KOPT-K1 (cell line): ENCODE results near the gene CNOT1.
"Not testable (repeated sequence)": the region's sequence is repeated elsewhere in the genome, so short reads cannot be mapped to it uniquely, and the experiment has no call there.

Source experiments
- H3K27ac ChIP-seq: fragments of 200-600 bp; sonication (generic); 2 replicates; pipeline ENCODE4 v1.5.1; 2016; ENCODE audit warnings: antibody characterized with exemption, mild to moderate bottlenecking, low read depth, low read length; ENCODE audit not compliant: poor library complexity, severe bottlenecking
- H3K36me3 ChIP-seq: fragments of 200-600 bp; sonication (generic); 2 replicates; pipeline ENCODE4 v1.5.1; 2017; ENCODE audit warnings: antibody characterized with exemption, mild to moderate bottlenecking, low read length, moderate library complexity; ENCODE audit not compliant: insufficient read depth
- H3K9me3 ChIP-seq: fragments of 200-600 bp; sonication (generic); 2 replicates; pipeline ENCODE4 v1.5.1; 2017; ENCODE audit warnings: antibody characterized with exemption, low read length, mild to moderate bottlenecking; ENCODE audit not compliant: insufficient read depth, poor library complexity, severe bottlenecking

CNOT1 gene

DNA sequence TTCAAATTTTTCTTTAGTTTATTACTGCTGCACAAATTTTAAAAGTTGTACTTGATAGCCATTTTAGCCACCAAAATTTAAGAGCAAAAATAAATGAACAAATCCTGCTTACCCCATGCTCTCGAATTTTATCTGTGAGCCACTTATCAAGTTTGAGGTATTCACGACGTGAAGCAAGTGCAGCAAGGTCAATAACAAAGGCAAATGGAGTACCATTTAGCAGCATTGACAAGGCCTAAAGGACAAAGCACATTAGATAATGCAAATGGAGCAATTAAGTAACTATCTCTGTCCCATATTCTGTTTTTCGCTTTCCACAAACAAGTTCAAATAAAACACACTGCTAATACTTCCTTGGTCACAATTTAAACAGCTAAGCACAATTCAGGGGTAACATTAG lies 54.7 kb downstream of the CNOT1 start:
- H3K27ac ChIP-seq = no peak overlapping the region
- no peaks in the 10 kb centered on the region for H3K9me3 ChIP-seq
- H3K36me3 ChIP-seq = peaks cover 99% of the 10 kb centered on the region

GRCh38 chr16:58565697-58566096 lies 63.9 kb downstream of the CNOT1 start:
- H3K27ac ChIP-seq, H3K9me3 ChIP-seq: not testable (repeated sequence)
- peaks cover 99% of the 10 kb centered on the region for H3K36me3 ChIP-seq

GRCh38 chr16:58563775-58564174 lies 65.9 kb downstream of the CNOT1 start:
- Histone ChIP-seq H3K36me3 (peaks cover 99% of the 10 kb centered on the region), H3K9me3 (no peaks in the 10 kb centered on the region), H3K27ac (no peak overlapping the region)

- Histone ChIP-seq H3K27ac (no peak overlapping the region), H3K9me3 (no peaks in the 10 kb centered on the region)
These were observed 66.4 kb downstream of the CNOT1 start for GRCh38 chr16:58563235-58563634.

GRCh38 chr16:58556678-58557077 lies 72.9 kb downstream of the CNOT1 start:
- no peaks in the 10 kb centered on the region for H3K9me3 ChIP-seq
- H3K36me3 ChIP-seq = peaks cover 100% of the 10 kb centered on the region
- H3K27ac ChIP-seq = no peak overlapping the region

More at GRCh38 chr16:58563235-58563634, 66.4 kb downstream of the CNOT1 start:
- peaks cover 100% of the 10 kb centered on the region for H3K36me3 ChIP-seq

- H3K27ac ChIP-seq = no peak overlapping the region
- no peaks in the 10 kb centered on the region for H3K9me3 ChIP-seq
- peaks cover 99% of the 10 kb centered on the region for H3K36me3 ChIP-seq
These were observed 78.1 kb downstream of the CNOT1 start for GRCh38 chr16:58551496-58551895.

DNA sequence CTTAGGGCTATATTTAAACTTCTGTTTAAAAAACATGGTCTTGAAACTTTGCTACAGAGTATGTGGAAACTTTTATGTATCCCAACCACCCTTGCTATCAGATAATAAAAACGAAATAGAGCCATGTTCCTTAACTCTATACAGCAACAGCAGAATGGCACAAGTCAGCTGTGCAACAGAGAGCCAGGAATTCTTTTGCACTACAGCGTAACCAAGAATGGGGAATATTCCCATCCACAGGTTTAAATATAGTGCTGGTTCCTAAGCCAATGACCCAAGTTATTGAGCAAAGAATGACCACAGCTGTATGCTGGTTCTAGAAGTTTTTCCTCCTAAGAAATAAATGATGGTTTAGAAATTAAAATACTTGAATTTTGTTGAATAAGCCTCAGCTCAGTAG lies 81.2 kb downstream of the CNOT1 start:
- Histone ChIP-seq H3K27ac (no peak overlapping the region), H3K36me3 (peaks cover 99% of the 10 kb centered on the region), H3K9me3 (no peaks in the 10 kb centered on the region)

GRCh38 chr16:58543685-58544084 lies 85.9 kb downstream of the CNOT1 start:
- peaks cover 100% of the 10 kb centered on the region for H3K36me3 ChIP-seq
- H3K9me3 ChIP-seq = no peaks in the 10 kb centered on the region
- H3K27ac ChIP-seq = no peak overlapping the region

- H3K9me3 ChIP-seq = no peaks in the 10 kb centered on the region
- H3K36me3 ChIP-seq = peaks cover 100% of the 10 kb centered on the region
- H3K27ac ChIP-seq = no peak overlapping the region
These were observed 87.3 kb downstream of the CNOT1 start for GRCh38 chr16:58542291-58542690.

GRCh38 chr16:58541711-58542110 lies 87.9 kb downstream of the CNOT1 start:
- Histone ChIP-seq H3K9me3 (no peaks in the 10 kb centered on the region), H3K27ac (no peak overlapping the region), H3K36me3 (peaks cover 100% of the 10 kb centered on the region)

DNA sequence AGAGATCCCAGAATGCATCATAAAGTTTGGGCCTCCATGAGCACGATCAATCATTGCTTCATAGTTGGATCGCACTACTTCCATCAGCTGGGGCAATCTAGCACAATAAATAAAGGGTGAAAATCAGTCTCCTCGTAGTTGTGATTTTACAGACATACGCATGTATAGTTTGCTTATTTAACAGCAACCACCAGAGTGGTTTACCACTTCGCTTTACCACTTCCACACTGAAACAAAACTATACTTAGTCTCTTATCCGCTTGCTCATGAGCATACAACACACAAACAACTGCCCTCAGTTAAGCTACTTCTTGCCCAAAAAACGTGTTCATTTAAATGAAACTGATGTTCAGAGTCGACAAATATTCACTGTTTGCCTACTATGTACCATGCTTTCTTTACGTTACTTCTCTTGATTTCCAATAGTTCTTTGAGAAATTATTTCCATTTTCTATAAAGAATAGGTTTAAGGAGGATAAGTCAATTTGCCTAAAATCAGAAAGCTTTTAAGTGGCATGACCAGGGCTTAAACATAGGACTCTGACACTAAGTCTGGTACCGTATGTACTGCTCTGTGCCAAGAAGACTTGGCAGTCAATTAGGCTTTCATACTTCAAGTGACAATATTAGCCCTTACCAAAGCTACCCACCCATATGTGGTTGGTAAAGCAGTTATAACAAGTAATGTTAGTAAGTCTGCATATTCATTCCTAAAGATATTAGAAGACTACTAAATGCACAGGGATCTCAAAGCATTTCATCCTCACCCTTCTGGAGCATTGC lies 92.3 kb downstream of the CNOT1 start:
- H3K9me3 ChIP-seq = no peaks in the 10 kb centered on the region
- H3K36me3 ChIP-seq = peaks cover 100% of the 10 kb centered on the region
- H3K27ac ChIP-seq = no peak overlapping the region

GRCh38 chr16:58536278-58536677 lies 93.3 kb downstream of the CNOT1 start:
- peaks cover 100% of the 10 kb centered on the region for H3K36me3 ChIP-seq

DNA sequence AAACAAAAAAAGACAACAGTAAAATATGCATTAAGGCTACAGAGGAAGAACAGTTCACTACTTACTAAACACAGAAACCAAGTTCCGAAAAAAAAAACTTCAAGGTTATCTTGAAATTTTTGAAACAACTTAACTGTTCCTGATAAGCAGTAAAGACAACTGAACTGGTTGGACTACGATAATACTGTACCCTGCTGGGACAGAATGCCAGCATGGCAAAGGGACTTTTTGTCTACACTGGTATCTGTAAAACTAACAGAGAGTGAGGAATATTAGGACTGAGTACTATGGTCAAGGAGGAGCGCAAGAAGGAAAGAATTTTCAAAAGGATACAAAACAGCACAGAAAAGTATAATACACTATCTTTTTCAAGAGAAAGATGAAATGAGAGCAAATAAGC lies 94.5 kb downstream of the CNOT1 start:
- Histone ChIP-seq H3K27ac (no peak overlapping the region), H3K9me3 (no peaks in the 10 kb centered on the region), H3K36me3 (peaks cover 100% of the 10 kb centered on the region)

More at GRCh38 chr16:58536278-58536677, 93.3 kb downstream of the CNOT1 start:
- Histone ChIP-seq H3K9me3 (no peaks in the 10 kb centered on the region), H3K27ac (no peak overlapping the region)

GRCh38 chr16:58533751-58534470 lies 95.7 kb downstream of the CNOT1 start:
- H3K36me3 ChIP-seq = peaks cover 100% of the 10 kb centered on the region
- H3K9me3 ChIP-seq = no peaks in the 10 kb centered on the region
- H3K27ac ChIP-seq = no peak overlapping the region

DNA sequence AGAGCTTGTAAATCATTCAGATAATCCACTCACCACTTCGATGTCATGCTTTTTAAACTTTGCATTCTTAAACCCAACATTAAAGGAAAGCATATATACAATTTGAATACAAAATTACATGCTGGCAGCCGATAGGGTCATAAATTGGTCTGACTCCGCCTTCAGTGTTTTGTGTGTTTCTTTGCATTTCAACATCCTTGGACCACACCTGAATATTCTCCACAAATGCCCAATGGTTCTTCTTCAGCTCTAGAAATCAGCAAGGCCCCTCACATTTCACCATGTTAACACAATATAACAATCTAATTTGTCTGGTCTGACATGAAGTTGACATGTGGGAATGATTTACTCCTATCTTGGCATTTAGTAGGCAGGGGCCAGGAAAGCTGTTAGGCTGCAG lies 97.2 kb downstream of the CNOT1 start:
- H3K9me3 ChIP-seq = no peaks in the 10 kb centered on the region
- no peak overlapping the region for H3K27ac ChIP-seq
- peaks cover 100% of the 10 kb centered on the region for H3K36me3 ChIP-seq

DNA sequence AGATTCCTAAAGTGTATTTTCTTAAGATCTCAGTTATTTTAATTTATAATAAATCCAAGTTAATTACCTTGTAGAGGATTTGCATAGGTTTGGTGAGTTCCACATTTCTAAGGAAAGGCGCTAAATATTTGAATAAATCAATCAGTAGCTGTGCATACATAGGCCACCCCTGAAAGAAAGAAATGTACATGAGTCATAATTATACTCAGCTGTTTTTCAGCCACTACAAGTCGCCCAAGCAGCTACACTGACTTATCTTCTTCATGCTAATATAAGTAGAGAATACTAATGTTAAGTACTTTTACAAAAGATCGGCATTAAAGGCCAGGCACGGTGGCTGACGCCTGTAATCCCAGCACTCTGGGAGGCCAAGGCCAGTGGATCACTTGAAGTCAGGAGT lies 99.4 kb downstream of the CNOT1 start:
- Histone ChIP-seq H3K9me3 (no peaks in the 10 kb centered on the region), H3K27ac (no peak overlapping the region), H3K36me3 (peaks cover 100% of the 10 kb centered on the region)
